Neural progenitor cell (in vitro differentiated cells): ENCODE results near the gene RHCG.

Source experiments
- CTCF ChIP-seq: fragments of 200-600 bp; sonication (generic); IDR thresholded peaks from 2 replicates; pipeline ENCODE4 v1.5.1; 2017; ENCODE audit warnings: antibody characterized with exemption, mild to moderate bottlenecking
- EZH2 ChIP-seq: fragments of 200-600 bp; sonication (generic); IDR thresholded peaks from 2 replicates; pipeline ENCODE4 v1.6.1; 2017; ENCODE audit warnings: antibody characterized with exemption, mild to moderate bottlenecking, moderate library complexity
- EZH2phosphoT487 ChIP-seq: fragments of 200-600 bp; sonication (generic); IDR thresholded peaks from 2 replicates; pipeline ENCODE4 v1.6.1; 2017; ENCODE audit warnings: antibody characterized with exemption

- TF ChIP-seq CTCF: no peak
- TF ChIP-seq EZH2phosphoT487: no peak
- no peak for TF ChIP-seq EZH2
Observed at GRCh38 chr15:89426500-89426899, 69.9 kb downstream of the RHCG start.
